AG04449 (cell line): ENCODE measurements around the gene CDC42BPA.

Experiments
- CTCF ChIA-PET: fragments of 350-600 bp; formaldehyde crosslinking; extraction: SDS; loops from one replicate; lab custom pipeline; 2021; ENCODE audit warnings: antibody characterized with exemption; lab: Yijun Ruan, JAX
- POLR2A ChIA-PET: fragments of 400-600, 350-600 bp; formaldehyde crosslinking; extraction: SDS; loops from one replicate; lab custom pipeline; 2020; ENCODE audit warnings: antibody characterized with exemption, inconsistent platforms; lab: Yijun Ruan, JAX
- DNase-seq: peaks from one replicate; pipeline ENCODE4 v3.0.0-alpha.2; 2010; ENCODE audit warnings: low read depth, low spot score
- H3K4me3 ChIP-seq: 2 replicates; pipeline ENCODE4 v1.5.1; 2011; ENCODE audit warnings: low read depth, mild to moderate bottlenecking, control low read depth, low read length
- TF ChIP-seq, protein P1 (sequence below): IDR thresholded peaks from one replicate; pipeline ENCODE4 v1.5.1; 2011; ENCODE audit warnings: mild to moderate bottlenecking, moderate library complexity, low read length, control low read depth, inconsistent platforms; ENCODE audit not compliant: insufficient read depth; ENCODE audit errors: missing control alignments

Gene CDC42BPA

DNA sequence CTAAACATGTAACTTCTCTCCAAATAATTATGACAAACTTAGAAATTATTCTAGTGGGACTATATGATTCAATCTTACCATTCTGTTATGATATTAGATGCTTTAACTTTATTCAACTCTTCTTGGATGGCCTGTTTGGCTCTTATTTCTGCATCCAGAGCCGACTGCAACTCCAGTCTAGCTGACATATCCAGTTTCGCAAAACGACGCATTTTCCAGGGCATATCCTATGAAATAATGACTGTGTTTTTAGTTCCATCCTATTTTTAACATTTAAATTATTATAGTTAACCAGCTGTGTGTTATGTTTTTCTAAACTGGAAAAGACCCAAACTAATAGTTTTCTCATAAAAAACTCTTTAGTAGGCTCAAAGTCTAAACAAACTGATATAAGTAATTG lies 244.5 kb downstream of the CDC42BPA start:
- TF ChIP-seq, protein P1, sequence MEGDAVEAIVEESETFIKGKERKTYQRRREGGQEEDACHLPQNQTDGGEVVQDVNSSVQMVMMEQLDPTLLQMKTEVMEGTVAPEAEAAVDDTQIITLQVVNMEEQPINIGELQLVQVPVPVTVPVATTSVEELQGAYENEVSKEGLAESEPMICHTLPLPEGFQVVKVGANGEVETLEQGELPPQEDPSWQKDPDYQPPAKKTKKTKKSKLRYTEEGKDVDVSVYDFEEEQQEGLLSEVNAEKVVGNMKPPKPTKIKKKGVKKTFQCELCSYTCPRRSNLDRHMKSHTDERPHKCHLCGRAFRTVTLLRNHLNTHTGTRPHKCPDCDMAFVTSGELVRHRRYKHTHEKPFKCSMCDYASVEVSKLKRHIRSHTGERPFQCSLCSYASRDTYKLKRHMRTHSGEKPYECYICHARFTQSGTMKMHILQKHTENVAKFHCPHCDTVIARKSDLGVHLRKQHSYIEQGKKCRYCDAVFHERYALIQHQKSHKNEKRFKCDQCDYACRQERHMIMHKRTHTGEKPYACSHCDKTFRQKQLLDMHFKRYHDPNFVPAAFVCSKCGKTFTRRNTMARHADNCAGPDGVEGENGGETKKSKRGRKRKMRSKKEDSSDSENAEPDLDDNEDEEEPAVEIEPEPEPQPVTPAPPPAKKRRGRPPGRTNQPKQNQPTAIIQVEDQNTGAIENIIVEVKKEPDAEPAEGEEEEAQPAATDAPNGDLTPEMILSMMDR: no peak
- no peak overlapping the region for H3K4me3 ChIP-seq
- ChIA-PET POLR2A (no interaction called here), CTCF (no interaction called here)
- no peak for DNase-seq

DNA sequence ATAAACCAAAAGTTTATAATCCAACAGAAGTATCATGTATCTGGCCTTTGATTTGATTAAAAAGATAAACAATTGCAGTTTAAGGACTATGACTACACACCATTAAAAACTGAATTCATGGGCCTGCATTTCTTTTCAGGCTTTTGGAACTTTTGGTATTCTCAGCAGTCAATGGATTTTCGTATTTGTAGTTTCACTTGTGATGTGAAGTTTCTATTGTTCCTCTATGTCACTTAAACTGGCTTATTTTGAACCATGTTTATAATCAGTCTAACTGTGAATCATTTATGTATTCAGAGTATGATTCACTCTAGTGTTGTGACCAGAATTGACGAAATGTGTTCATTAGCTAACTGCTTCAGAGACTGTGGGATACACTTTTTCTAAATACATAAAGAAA lies 245.3 kb downstream of the CDC42BPA start:
- H3K4me3 ChIP-seq: no peak overlapping the region
- POLR2A ChIA-PET: no interaction called here
- TF ChIP-seq, protein P1: no peak
- CTCF ChIA-PET: no interaction called here
- no peak for DNase-seq

DNA sequence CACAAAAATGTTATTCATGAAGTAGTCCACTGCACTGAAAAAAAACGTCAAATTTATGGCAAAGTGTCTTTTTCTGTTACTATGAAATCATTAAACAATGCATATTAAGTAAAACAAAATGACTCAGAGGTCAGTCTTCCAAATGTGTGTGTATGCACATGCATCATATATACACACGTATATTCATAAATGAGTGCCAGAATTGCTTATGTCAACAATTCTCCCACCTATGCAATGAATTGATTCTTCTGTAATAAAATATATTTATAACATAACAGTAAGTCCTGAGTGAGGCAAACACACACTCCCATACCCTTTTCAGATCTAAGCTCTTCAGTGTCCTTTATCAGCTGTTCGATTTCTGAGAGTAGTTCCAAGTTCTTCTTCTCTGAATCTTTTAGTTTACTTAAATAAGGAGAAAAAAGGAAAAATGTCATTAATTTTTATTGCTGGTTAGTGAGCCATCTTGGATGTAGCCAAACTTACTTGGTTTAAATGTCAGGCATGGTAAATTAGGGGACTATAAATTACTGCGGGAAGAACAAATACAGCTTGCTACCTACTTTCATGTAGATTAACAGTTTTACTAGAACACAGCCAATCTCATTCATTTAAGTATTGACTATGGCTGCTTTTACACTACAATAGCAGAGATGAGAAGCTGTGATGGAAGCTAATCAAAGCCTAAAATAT lies 246.3 kb downstream of the CDC42BPA start:
- ChIA-PET POLR2A (no interaction called here), CTCF (no interaction called here)
- no peak overlapping the region for H3K4me3 ChIP-seq
- no peak for DNase-seq
- TF ChIP-seq, protein P1: no peak

- no peak overlapping the region for H3K4me3 ChIP-seq
- TF ChIP-seq, protein P1: no peak
- ChIA-PET POLR2A (no interaction called here), CTCF (interaction anchor here (0.8 kb wide), 1 partner anchor 14 kb away, joined by 4 read pairs; no protein-coding TSS in a partner anchor)
- no peak for DNase-seq
Measured at GRCh38 chr1:227070638-227071285, 247.5 kb downstream of the CDC42BPA start.

DNA sequence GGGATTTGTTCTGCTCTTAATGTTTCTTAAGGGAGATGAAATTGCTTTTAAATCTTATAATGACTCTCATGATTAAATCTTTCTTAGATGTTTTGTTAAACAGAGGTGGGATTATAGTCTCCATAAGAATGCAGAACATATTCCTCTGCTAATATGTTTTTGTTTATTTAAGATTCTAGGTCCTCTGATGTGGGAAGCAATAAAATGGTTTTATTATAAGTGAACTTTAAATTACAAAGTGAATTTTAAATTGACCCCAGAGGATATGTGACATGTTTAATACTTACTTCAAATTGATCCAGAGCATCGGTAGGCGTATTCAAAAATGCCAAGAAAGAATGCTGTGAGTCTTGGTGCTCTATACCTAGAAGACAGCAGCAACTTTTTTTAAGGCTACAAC lies 248.8 kb downstream of the CDC42BPA start:
- DNase-seq: no peak
- POLR2A ChIA-PET: no interaction called here
- TF ChIP-seq, protein P1: no peak
- CTCF ChIA-PET: no interaction called here
- H3K4me3 ChIP-seq: no peak overlapping the region

DNA sequence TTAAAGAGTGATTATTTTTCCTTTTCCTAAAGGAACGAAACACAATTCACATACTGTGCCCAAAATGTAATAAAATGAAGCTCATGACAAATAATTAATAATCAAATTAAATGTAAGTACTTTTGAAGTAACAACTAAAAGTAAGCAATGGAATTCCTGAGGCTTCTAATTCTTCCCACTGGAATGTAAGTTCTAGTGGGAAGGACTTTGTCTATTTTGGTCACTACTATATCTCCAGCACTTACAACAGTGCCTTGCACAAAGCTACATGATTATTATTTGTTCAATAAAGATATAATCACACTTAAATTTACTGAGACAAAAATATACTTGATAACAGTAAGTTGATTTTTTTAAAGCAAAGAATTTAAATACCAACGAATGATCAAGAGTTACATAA lies 249.4 kb downstream of the CDC42BPA start:
- DNase-seq: no peak
- TF ChIP-seq, protein P1: no peak
- ChIA-PET POLR2A (no interaction called here), CTCF (no interaction called here)
- no peak overlapping the region for H3K4me3 ChIP-seq
